HG03520 (cell line): ENCODE results near the gene ZNF761.
"Not testable (repeated sequence)": the region's sequence is repeated elsewhere in the genome, so short reads cannot be mapped to it uniquely, and the experiment has no call there.

Source experiments
- ATAC-seq: cut with Tn5 transposase; IDR thresholded peaks from one replicate; pipeline ENCODE4 v1.9.1; 2021; ENCODE audit warnings: mild to moderate bottlenecking, moderate library complexity; ENCODE audit not compliant: unreplicated experiment

The ZNF761 gene

DNA sequence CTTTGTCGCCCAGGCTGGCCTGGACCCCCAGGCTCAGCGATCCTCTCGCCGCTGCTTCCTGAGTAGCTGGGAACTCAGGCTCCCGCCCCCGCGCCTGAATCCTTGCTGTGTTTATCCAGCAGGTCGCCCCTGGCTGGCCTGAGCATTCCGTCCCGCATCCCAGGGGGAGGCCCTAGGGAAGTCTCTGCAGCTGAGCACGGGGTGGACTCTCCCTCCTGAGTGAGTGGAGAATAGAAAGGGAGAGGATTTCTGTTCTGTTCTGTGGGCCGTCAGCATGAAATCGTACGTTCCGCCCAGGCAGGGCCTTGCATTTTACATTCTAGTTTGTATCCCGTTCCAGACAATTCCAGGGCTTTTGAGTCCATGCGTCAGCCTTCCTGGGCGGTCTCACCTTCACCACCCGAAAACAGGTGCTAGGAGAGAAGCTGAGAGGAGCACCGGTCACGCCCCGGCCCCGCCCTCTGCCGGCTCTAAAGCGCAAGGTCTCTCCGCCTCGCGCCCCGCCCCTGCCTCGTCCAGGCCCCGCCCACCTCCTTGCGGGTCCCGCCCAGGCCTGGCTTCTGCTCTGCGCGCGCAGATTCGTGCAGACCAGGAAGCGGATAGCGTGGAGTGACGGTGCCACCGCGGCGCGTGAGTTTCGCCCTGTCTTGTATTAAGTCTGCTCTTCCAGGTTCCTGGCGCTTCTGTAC, at the start of gene ZNF761:
Gene ZNF761, plus strand, starts transcription at position 586 of the 689 bp plus-strand sequence. CDS start 15,285 bp downstream, outside the sequence.
- peak; percentile 93 for ATAC-seq

DNA sequence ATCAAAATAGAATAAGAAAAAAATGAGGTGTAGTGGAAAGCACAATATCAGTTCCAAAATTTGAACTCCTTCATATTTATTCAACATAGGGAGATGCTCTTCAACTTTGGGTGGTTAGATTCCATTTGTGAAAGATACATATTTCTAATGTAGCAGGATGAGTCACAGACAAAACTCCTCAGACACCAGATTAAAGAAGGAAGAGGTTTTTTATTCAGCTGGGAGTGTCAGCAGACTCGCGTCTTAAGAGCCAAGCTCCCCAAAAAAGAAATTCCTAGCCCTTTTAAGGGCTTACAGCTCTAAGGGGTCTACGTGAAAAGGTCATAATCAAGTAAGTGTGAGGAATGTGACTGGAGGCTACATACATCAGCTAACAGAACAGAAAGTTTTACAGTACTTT, 43.6 kb upstream of the ZNF761 start:
- ATAC-seq: no peak

GRCh38 chr19:53388904-53389303, 42.9 kb upstream of the ZNF761 start:
- no peak for ATAC-seq

DNA sequence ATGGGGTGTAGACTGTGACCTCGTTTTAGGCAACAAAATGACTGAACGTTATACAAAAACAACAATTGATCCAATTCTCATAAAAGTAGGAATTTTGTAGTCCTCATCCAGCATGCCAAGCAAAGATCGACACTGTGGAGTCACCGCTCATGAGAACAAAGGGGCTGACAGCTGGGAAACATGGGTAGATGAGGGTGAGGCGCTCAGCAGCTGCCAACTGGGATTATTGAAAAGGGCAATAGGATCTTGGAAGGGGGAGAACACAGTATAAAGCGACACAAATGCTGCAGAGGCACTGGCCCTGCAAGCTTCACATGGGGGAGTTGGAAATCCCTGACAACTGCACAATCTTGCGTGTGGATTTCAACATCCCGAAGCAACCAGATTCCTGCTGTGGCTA, 42.2 kb upstream of the ZNF761 start:
- ATAC-seq: no peak

DNA sequence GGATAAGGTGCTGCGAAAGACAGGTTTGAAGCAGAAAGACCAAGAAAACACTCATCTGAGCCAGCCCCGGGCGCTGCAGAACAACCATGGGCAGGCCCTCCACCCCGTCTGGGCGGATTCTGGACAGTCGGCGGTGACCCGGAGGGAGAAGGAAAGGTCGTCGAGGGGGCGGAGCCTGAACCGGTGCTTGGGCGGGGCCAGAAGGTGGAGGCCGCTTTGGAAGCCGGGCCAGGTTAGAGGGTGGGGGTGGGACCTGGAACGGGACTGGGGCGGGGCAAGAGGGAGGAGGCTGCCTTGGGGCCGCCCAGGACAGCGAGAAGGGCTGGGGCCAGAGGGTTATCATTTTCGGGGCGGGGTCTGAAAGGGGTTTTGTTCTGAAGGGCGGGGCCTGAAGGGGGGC, 41.8 kb upstream of the ZNF761 start:
- ATAC-seq: no peak

DNA sequence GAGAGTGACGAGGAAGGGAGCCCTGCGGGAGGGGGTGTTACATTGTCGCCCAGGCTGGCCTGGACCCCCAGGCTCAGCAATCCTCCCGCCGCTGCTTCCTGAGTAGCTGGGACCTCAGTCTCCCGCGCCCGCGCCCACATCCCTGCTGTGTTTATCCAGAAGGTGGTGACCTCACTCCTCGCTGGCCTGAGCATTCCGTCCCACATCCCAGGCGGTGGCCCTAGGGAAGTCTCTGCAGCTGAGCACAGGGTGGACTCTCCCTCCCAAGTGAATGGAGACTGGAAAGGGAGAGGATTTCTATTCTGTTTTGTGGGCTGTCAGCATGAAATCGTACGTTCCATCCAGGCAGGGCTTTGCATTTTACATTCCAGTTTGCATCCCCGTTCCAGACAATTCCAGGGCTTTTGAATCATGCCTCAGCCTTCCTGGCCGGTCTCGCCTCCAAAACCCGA, 37.2 kb upstream of the ZNF761 start:
- no peak for ATAC-seq

DNA sequence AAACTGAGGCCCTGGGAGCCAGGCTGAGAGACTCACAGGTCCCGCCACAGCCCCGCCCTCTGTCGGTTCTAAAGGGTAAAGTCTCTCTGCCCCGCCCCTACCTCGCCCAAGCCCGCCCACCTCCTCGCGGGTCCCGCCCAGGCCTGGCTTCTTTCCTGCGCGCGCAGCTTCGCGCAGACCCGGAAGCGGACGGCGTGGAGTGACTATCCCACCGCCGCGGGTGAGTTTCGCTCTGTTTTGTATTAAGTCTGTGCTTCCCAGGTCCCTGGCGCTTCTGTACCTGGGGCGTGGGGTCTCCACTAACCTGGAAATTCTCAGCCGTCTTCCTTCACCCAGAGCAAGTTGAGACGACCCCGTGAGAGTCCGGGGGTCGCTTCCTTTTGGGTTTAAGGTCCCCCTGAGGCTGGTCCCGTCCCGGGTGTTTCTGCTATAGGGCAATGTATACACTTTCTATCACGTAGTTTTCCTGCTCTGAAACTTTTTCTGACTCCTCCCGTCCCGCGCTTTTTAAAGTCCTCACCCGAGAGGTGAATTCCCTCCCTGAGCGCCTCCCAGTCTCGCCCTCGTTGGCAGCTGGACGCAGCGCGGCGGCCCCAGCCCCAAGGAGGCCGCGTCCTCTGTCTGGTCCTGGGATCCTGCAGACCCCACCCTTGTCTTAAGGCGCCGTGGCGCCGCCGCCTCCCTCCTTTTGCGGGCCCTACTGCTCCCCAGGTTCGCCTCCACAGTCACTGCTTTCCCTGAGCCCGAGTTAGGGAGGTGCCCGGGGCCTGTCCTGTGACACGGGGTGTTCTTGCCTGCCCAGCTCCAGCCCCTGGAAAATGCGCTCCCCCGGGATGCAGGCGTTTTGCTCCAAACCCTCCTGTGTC, 36.6 kb upstream of the ZNF761 start, which contains the start of gene ZNF765:
Gene ZNF765, plus strand, starts transcription at position 176 of the 866 bp plus-strand sequence. CDS start 2,867 bp downstream, outside the sequence.
- ATAC-seq: peak; percentile 88

- not testable (repeated sequence) for ATAC-seq
Measured at GRCh38 chr19:53395840-53396524, 35.8 kb upstream of the ZNF761 start.

DNA sequence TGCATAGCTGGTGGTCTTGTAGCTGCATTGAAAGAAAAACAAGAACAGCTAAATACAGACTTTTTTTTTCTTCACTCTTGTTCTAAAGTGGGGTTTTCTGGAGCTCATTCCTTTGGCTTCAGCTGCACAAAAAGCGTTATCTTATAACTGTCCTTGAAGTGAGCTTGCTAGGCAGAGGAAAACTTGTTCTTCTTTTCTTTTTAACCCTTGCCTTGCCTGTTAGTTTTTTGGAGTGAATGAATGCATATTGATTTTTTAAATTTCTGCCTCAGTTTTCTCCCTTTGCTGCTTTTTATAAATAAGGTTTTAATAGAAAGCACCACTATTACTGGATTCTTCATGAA, 35.3 kb upstream of the ZNF761 start:
- no peak for ATAC-seq

DNA sequence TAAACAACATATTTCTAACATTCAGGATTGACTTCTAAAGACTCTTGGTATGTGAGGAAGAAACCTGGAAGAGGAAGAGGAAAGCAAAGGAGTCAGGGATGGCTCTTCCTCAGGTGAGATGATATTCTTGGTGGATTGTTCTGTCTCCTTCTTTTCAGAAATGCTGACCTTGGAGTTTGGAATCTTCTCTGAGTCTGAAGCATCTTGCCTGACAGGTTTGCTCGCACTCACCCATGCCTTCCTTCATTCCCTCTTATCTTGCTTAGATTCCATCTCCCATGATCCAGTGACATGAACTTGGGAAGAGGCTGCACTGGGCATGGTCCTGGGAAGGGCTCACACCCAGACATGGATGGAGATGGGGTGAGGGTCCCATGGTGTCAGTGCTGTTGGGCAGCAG, 33.9 kb upstream of the ZNF761 start:
- ATAC-seq: not testable (repeated sequence)

GRCh38 chr19:53409505-53410204, 22.1 kb upstream of the ZNF761 start:
- ATAC-seq: no peak

DNA sequence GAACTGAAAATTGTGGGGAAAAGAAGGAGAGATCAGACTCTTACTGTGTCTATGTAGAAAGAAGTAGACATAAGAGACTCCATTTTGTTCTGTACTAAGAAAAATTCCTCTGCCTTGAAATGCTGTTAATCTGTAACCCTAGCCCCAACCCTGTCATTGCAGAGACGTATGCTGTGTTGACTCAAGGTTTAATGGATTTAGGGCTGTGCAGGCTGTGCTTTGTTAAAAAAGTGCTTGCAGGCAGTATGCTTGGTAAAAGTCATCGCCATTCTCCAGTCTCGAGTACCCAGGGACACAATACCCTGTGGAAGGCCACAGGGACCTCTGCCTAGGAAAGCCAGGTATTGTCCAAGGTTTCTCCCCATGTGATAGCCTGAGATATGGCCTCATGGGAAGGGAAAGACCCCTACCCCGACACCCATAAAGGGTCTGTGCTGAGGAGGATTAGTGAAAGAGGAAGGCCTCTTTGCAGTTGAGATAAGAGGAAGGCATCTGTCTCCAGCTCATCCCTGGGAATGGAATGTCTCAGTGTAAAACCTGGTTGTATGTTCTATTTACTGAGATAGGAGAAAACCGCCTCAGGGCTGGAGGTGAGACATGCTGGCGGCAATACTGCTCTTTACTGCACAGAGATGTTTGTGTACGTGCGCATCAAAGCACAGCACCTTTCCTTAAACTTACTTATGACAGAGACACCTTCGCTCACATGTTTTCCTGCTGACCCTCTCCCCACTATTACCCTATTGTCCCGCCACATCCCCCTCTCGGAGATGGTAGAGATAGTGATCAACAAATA, 11.1 kb upstream of the ZNF761 start:
- ATAC-seq: not testable (repeated sequence)

DNA sequence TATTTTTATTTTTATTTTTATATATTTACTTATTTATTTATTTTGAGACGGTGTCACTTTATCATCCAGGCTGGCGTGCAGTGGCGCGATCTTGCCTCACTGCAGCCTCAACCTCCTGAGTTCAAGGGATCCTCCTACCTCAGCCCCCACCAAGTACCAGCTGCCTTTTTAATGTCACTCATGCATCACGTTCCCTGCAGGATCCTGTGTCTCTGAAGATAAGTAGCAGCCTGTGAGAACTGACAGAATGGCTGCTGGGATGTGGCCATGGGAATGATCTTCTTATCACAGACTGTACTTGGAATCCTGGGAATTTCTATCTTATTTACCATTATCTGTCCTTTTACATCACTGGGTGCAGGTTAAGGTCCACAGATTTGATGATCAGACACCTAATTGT, 9.2 kb upstream of the ZNF761 start:
- no peak for ATAC-seq

- ATAC-seq: not testable (repeated sequence)
Measured at GRCh38 chr19:53423074-53423473, 8.7 kb upstream of the ZNF761 start.

DNA sequence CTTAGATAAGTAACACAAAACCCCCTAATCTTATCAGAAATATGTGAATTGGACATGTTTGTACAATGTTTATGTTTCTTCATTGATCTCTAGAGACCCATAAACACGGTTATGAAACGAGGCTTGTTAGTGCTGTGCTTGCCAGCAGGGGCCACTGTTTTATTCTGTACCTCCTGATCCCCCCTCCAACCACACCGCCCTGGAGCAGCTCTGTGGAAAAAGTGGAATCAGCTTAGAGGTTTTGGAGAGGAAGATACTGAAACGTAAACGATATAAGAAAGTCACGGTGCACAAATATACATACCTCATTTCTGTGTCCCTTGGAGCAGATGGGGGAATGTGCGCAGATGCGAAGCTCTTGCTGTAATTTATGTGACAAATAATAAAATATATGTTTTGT, 8.1 kb upstream of the ZNF761 start:
- ATAC-seq: not testable (repeated sequence)

- ATAC-seq: no peak
Measured at GRCh38 chr19:53424968-53425597, 6.7 kb upstream of the ZNF761 start.

DNA sequence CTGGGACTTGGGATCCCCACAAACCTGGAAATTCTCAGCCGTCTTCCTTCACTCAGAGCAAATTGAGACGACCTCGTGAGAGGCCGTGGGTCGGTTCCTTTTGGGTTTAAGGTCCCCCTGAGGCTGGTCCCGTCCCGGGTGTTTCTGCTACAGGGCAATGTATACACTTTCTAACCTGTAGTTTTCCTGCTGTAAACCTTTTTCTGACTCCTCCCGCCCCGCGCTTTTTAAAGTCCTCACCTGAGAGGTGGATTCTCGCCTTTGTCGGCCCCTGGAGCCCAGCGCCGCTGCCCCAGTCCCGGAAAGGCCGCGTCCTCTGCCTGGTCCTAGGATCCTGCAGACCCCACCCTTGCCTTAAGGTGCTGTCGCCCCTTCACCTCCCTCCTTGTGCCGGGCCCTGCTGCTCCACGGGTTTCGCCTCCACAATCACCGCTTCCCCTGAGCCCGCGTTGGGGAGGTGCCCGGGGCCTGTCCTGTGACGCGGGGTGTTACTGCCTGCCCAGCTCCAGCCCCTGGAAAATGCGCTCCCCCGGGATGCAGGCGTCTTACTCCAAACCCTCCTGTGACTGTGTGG, 391 bp downstream of the ZNF761 start:
- ATAC-seq: peak; percentile 22

- ATAC-seq: not testable (repeated sequence)
Measured at GRCh38 chr19:53443809-53444208, 12.0 kb downstream of the ZNF761 start.

DNA sequence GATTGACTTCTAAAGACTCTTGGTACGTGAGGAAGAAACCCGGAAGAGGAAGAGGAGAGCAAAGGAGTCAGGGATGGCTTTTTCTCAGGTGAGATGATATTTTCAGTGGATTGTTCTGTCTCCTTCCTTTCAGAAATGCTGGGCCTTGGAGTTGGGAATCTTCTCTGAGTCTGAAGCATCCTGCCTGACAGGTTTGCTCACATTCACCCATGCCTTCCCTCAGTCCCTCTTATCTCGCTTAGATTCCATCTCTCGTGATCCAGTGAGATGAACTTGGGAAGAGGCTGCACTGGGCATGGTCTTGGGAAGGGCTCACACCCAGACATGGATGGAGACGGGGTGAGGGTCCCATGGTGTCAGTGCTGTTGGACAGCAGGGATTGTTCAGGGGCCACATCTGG, 15.4 kb downstream of the ZNF761 start:
- ATAC-seq: not testable (repeated sequence)
